H1 (cell line): ENCODE data around the gene FBN1. TPM values are rescaled to one million over a fixed set of nuclear protein-coding genes. Genes with fewer than 3 reads are reported as not detected.

Source experiments
- CTCF ChIA-PET: fragments of 300-600 bp; sonication (Branson Sonifier 250); formaldehyde crosslinking; loops from one replicate; lab custom pipeline; 2021; ENCODE audit not compliant: partially characterized antibody; lab: Charles Lee
- POLR2A ChIA-PET: fragments of 300-600 bp; sonication (Branson Sonifier 250); formaldehyde crosslinking; loops from one replicate; lab custom pipeline; 2021; ENCODE audit warnings: inconsistent platforms; ENCODE audit not compliant: partially characterized antibody; lab: Charles Lee
- DNase-seq, 2 experiments: peaks; one replicate each; pipeline versions ENCODE4 v3.0.0 to v3.0.0-alpha.2; 2010 to 2022; ENCODE audit warnings: low spot score in 2 of 2, low read depth in 1 of 2, mixed read lengths in 1 of 2
- FAIRE-seq: peaks from 2 replicates; lab custom pipeline; 2011; peaks lifted over from hg19 to GRCh38; lab: Jason Lieb, UNC
- H2AFZ ChIP-seq: 2 replicates; pipeline ENCODE4 v1.8.1; 2012; ENCODE audit warnings: low read length, inconsistent platforms
- H2AK5ac ChIP-seq: 2 replicates; pipeline ENCODE4 v1.6.1; 2013; ENCODE audit warnings: low read depth, low read length
- H2BK120ac ChIP-seq: replicated peaks from 2 replicates; pipeline ENCODE3; 2013; ENCODE audit warnings: low read depth, low read length, inconsistent platforms
- H2BK12ac ChIP-seq: 2 replicates; pipeline ENCODE4 v1.6.1; 2013; ENCODE audit warnings: low read depth, low read length
- H2BK15ac ChIP-seq: 2 replicates; pipeline ENCODE4 v1.6.1; 2013; ENCODE audit warnings: low read length
- H2BK20ac ChIP-seq: 2 replicates; pipeline ENCODE4 v1.6.1; 2013; ENCODE audit warnings: low read length
- H2BK5ac ChIP-seq: 2 replicates; pipeline ENCODE4 v1.6.1; 2013; ENCODE audit warnings: low read depth, low read length
- H3K14ac ChIP-seq: 2 replicates; pipeline ENCODE4 v1.6.1; 2013; ENCODE audit warnings: inconsistent platforms; ENCODE audit not compliant: insufficient read length
- H3K18ac ChIP-seq: 2 replicates; pipeline ENCODE4 v1.6.1; 2013; ENCODE audit warnings: low read length; ENCODE audit errors: extremely low read depth
- H3K23ac ChIP-seq: 2 replicates; pipeline ENCODE4 v1.6.1; 2013; ENCODE audit warnings: inconsistent platforms; ENCODE audit not compliant: insufficient read length
- H3K23me2 ChIP-seq: 2 replicates; pipeline ENCODE4 v1.6.1; 2013; ENCODE audit warnings: low read depth, low read length
- H3K27ac ChIP-seq: 2 replicates; pipeline ENCODE4 v1.6.1; 2011; ENCODE audit warnings: low read depth, low read length, inconsistent platforms
- H3K27me3 ChIP-seq, 4 experiments: replicated peaks in 1 of 4; 1 replicate in 1 of 4; 2 replicates in 3 of 4; pipeline versions ENCODE4 v1.6.1 to v1.8.1; 2011 to 2013; ENCODE audit warnings: low read length in 3 of 4, mild to moderate bottlenecking in 3 of 4, inconsistent platforms in 2 of 4, mixed read lengths in 2 of 4, moderate library complexity in 1 of 4; ENCODE audit not compliant: control insufficient read depth in 3 of 4, insufficient read depth in 3 of 4; ENCODE audit errors: extremely low read depth in 1 of 4
- H3K36me3 ChIP-seq, 4 experiments: 2 replicates each; pipeline versions ENCODE4 v1.6.1 to v1.8.1; 2011 to 2013; ENCODE audit warnings: mild to moderate bottlenecking in 4 of 4, low read length in 3 of 4, moderate library complexity in 2 of 4, control low read depth in 1 of 4, inconsistent platforms in 1 of 4; ENCODE audit not compliant: insufficient read depth in 4 of 4, control insufficient read depth in 2 of 4
- H3K4ac ChIP-seq: replicated peaks from 2 replicates; pipeline ENCODE3; 2013; ENCODE audit warnings: low read length, low read depth, mixed read lengths, inconsistent platforms; ENCODE audit not compliant: insufficient read length
- H3K4me1 ChIP-seq, 4 experiments: replicated peaks in 1 of 4; 1 replicate in 1 of 4; 2 replicates in 3 of 4; pipeline versions ENCODE4 v1.6.1 to v1.8.1; 2011 to 2013; ENCODE audit warnings: low read length in 3 of 4, inconsistent platforms in 2 of 4, mixed read lengths in 1 of 4; ENCODE audit not compliant: insufficient read depth in 4 of 4, control insufficient read depth in 3 of 4
- H3K4me2 ChIP-seq, 2 experiments: 2 replicates each; pipeline versions ENCODE4 v1.6.1 to v1.8.1; 2011 to 2013; ENCODE audit warnings: low read depth in 2 of 2, low read length in 2 of 2, control low read depth in 1 of 2, inconsistent platforms in 1 of 2, mild to moderate bottlenecking in 1 of 2; ENCODE audit not compliant: insufficient read depth in 1 of 2
- H3K4me3 ChIP-seq, 4 experiments: fragments of 200-600, 300-600 bp in 1 of 4; sonication (generic), shearing (Covaris generic), sonication (Bioruptor Twin) in 1 of 4; 2 replicates each; pipeline versions ENCODE4 v1.5.1 to v1.8.1; 2011 to 2016; ENCODE audit warnings: low read length in 4 of 4, low read depth in 3 of 4, control low read depth in 2 of 4, inconsistent platforms in 2 of 4, mild to moderate bottlenecking in 2 of 4, mixed read lengths in 1 of 4, moderate library complexity in 1 of 4; ENCODE audit not compliant: insufficient read depth in 2 of 4; ENCODE audit errors: extremely low read depth in 1 of 4
- H3K56ac ChIP-seq: replicated peaks from 2 replicates; pipeline ENCODE3; 2013; ENCODE audit warnings: low read depth, mild to moderate bottlenecking, mixed read lengths, low read length, inconsistent platforms; ENCODE audit not compliant: insufficient read length
- H3K79me1 ChIP-seq: 2 replicates; pipeline ENCODE4 v1.6.1; 2013; ENCODE audit warnings: low read depth, low read length, control low read depth
- H3K79me2 ChIP-seq, 2 experiments: 2 replicates each; pipeline versions ENCODE4 v1.6.1 to v1.8.1; 2012 to 2013; ENCODE audit warnings: low read length in 2 of 2, mild to moderate bottlenecking in 2 of 2, inconsistent platforms in 1 of 2; ENCODE audit not compliant: insufficient read depth in 2 of 2, control insufficient read depth in 1 of 2
- H3K9ac ChIP-seq, 4 experiments: replicated peaks in 1 of 4; 1 replicate in 1 of 4; 2 replicates in 3 of 4; pipeline versions ENCODE4 v1.6.1 to v1.8.1; 2011 to 2013; ENCODE audit warnings: low read depth in 3 of 4, low read length in 3 of 4, control low read depth in 2 of 4, mild to moderate bottlenecking in 2 of 4, moderate library complexity in 2 of 4, inconsistent platforms in 1 of 4; ENCODE audit errors: extremely low read depth in 1 of 4
- H3K9me3 ChIP-seq, 2 experiments: 2 replicates each; pipeline versions ENCODE4 v1.6.1 to v1.8.1; 2012 to 2013; ENCODE audit warnings: mild to moderate bottlenecking in 2 of 2, moderate library complexity in 2 of 2, control low read depth in 1 of 2, inconsistent platforms in 1 of 2, low read depth in 1 of 2, low read length in 1 of 2, mixed read lengths in 1 of 2; ENCODE audit not compliant: insufficient read depth in 2 of 2
- H4K20me1 ChIP-seq, 2 experiments: replicated peaks in 1 of 2; 2 replicates each; pipeline versions ENCODE3 to v1.8.1; 2011 to 2013; ENCODE audit warnings: inconsistent platforms in 2 of 2, low read length in 2 of 2, mild to moderate bottlenecking in 1 of 2; ENCODE audit not compliant: insufficient read depth in 2 of 2, control insufficient read depth in 1 of 2
- H4K5ac ChIP-seq: 2 replicates; pipeline ENCODE4 v1.6.1; 2013; ENCODE audit warnings: low read length, low read depth, mixed read lengths, inconsistent platforms; ENCODE audit not compliant: insufficient read length
- H4K8ac ChIP-seq: 2 replicates; pipeline ENCODE4 v1.8.0; 2013; ENCODE audit warnings: mild to moderate bottlenecking, moderate library complexity, low read length, inconsistent platforms; ENCODE audit not compliant: insufficient read depth; ENCODE audit errors: extremely low read depth
- H4K91ac ChIP-seq: replicated peaks from 2 replicates; pipeline ENCODE3; 2013; ENCODE audit warnings: low read length, mixed read lengths, inconsistent platforms; ENCODE audit not compliant: insufficient read length
- BRCA1 ChIP-seq: IDR thresholded peaks from 2 replicates; pipeline ENCODE4 v1.6.1; 2012; ENCODE audit warnings: low read depth, low read length, improper control_type of control experiment
- CEBPB ChIP-seq: IDR thresholded peaks from 2 replicates; pipeline ENCODE4 v1.6.1; 2012; ENCODE audit warnings: low read depth, low read length
- CREB1 ChIP-seq: IDR thresholded peaks from 2 replicates; pipeline ENCODE4 v1.6.1; 2012; ENCODE audit warnings: inconsistent platforms
- GTF2F1 ChIP-seq: IDR thresholded peaks from 2 replicates; pipeline ENCODE4 v1.6.1; 2012; ENCODE audit warnings: low read depth, low read length, improper control_type of control experiment, borderline replicate concordance
- HDAC6 ChIP-seq: IDR thresholded peaks from one replicate; pipeline ENCODE4 v1.7.1; 2012; ENCODE audit warnings: low read depth, mild to moderate bottlenecking, inconsistent platforms, low read length, moderate library complexity
- JUND ChIP-seq: IDR thresholded peaks from 2 replicates; pipeline ENCODE4 v1.6.1; 2011; ENCODE audit warnings: mild to moderate bottlenecking, improper control_type of control experiment, low read length
- PHF8 ChIP-seq: fragments of 200-600 bp; sonication (generic); conservative IDR thresholded peaks from 2 replicates; pipeline ENCODE4 v1.7.1; 2012; ENCODE audit warnings: low read depth, mild to moderate bottlenecking, inconsistent platforms, low read length, moderate library complexity
- RFX5 ChIP-seq: IDR thresholded peaks from 2 replicates; pipeline ENCODE4 v1.6.1; 2011; ENCODE audit warnings: low read depth, low read length, improper control_type of control experiment, borderline replicate concordance
- SIX5 ChIP-seq: IDR thresholded peaks from 2 replicates; pipeline ENCODE4 v1.6.1; 2011; ENCODE audit warnings: mild to moderate bottlenecking, low read depth, low read length
- SRF ChIP-seq: IDR thresholded peaks from 2 replicates; pipeline ENCODE4 v1.6.1; 2011; ENCODE audit warnings: mild to moderate bottlenecking, low read depth, low read length, moderate library complexity
- TBP ChIP-seq: IDR thresholded peaks from 2 replicates; pipeline ENCODE4 v1.6.1; 2011; ENCODE audit warnings: low read depth, low read length, improper control_type of control experiment
- TEAD4 ChIP-seq: IDR thresholded peaks from 2 replicates; pipeline ENCODE4 v1.6.1; 2012; ENCODE audit warnings: low read depth, low read length, inconsistent platforms, mixed read lengths
- WGBS, 2 experiments: shearing (Covaris generic) in 1 of 2; methylation state at CpG; one replicate each; pipeline versions ENCODE4 v1.1.6 to v1.1.7; 2013 to 2015; ENCODE audit warnings: low lambda C conversion rate in 2 of 2, mixed read lengths in 2 of 2, inconsistent platforms in 1 of 2, low coverage in 1 of 2, missing lambda C conversion rate in 1 of 2; ENCODE audit not compliant: insufficient replicate concordance in 2 of 2, insufficient coverage in 1 of 2, insufficient read length in 1 of 2; ENCODE audit errors: extremely low coverage in 1 of 2, missing lambda C conversion rate in 1 of 2; 5-methylcytosine and 5-hydroxymethylcytosine counted together
- polyA plus RNA-seq, 7 experiments: library from polyadenylated mRNA; depleted of rRNA in 3 of 7; stranded (reverse) in 5 of 7; unstranded in 2 of 7; fragments of >200 nt in 5 of 7; fragments of 200-250 nt in 2 of 7; gene quantifications; 1 replicate in 5 of 7; 2 replicates in 1 of 7; 4 replicates in 1 of 7; pipeline versions ENCODE4 v1.2.1 to v1.2.3, GENCODE V29; 2011 to 2013; ENCODE audit warnings: missing spikeins in 2 of 7, mixed read lengths in 2 of 7
- total RNA-seq: library from RNA; stranded (reverse); fragmentation: NEBNext Ultra II Directional; extraction: Animal tissue kit (Norgen Biotek cat#: 25700); gene quantifications from 2 replicates; pipeline ENCODE4 v1.2.1, GENCODE V29; 2021

FBN1 gene
- total and polyA plus RNA-seq, 2 of the 8 experiments (the other 6 are each of a cell fraction or from before 2014, with no cell fraction given), result 3.0 to 4.0 TPM

DNA sequence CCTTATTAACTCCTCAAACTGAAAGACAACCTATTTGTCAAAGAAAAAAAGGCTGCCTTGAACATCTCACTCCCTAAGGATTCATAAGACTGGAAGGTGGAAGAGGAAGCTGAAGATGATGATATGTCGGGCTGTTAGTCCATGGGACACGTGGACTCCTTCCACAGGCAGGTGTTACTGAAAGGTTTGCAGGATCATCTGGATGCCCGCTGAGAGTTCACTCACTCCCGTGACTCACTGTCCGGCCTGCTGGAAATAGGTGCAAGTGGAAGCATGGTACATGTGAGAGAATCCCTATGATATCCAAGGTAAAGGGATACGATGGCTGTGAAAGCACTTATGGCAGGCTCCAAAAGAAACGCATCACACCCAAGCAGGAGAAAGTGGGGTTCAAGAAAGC is 33.3 kb upstream of the FBN1 start:
- Histone ChIP-seq H3K4me2 (no peak overlapping the region), H2BK20ac (no peak overlapping the region), H2BK120ac (no peak overlapping the region), H2AFZ (no peak overlapping the region), H3K56ac (no peak overlapping the region), H3K79me1 (no peaks in the 10 kb centered on the region), H3K23ac (no peak overlapping the region), H3K4ac (no peak overlapping the region), H3K36me3 (no peaks in the 10 kb centered on the region), H4K20me1 (no peaks in the 10 kb centered on the region), H3K23me2 (no peaks in the 10 kb centered on the region; the same call in 1 of the 2 replicates), H4K91ac (no peak overlapping the region), H3K79me2 (no peaks in the 10 kb centered on the region), H3K18ac (no peak overlapping the region), H3K4me3 (no peak overlapping the region), H3K4me1 (no peaks in the 10 kb centered on the region), H3K27me3 (peaks cover 0 to 1% (median 0%) of the 10 kb centered on the region in 4 experiments; a peak in 1 of 7 replicates), H4K8ac (no peak overlapping the region), H2AK5ac (no peak overlapping the region), H2BK15ac (no peak overlapping the region), H2BK12ac (no peak overlapping the region), H3K27ac (no peak overlapping the region), H3K14ac (no peak overlapping the region), H3K9me3 (no peaks in the 10 kb centered on the region), H4K5ac (no peak overlapping the region), H3K9ac (no peak overlapping the region), H2BK5ac (no peak overlapping the region)
- 90% methylated on average over 7 of the region's 7 CpGs; no CpG with 5 or more reads in 1 of the 2 experiments for WGBS, 2 experiments
- POLR2A ChIA-PET, result no interaction called here
- FAIRE-seq, result no peak
- TF ChIP-seq CEBPB, result no peak
- TF ChIP-seq PHF8, result no peak
- no peak for TF ChIP-seq TBP
- no peak for TF ChIP-seq SIX5
- TF ChIP-seq CREB1, result no peak
- no peak for TF ChIP-seq JUND
- TF ChIP-seq RFX5, result no peak
- TF ChIP-seq TEAD4, result no peak
- no peak for TF ChIP-seq BRCA1
- no peak for TF ChIP-seq SRF
- no peak for TF ChIP-seq GTF2F1
- no peak for TF ChIP-seq HDAC6
- CTCF ChIA-PET, result interaction anchor here (1.6 kb wide), 1 partner anchor 14 kb away, joined by 3 read pairs; no protein-coding TSS in a partner anchor
- no peak for DNase-seq
